ENCODE measurements around the gene KRTAP10-2. TPM values are rescaled to one million over a fixed set of nuclear protein-coding genes. Genes with fewer than 3 reads are reported as not detected.
"Not testable (repeated sequence)": the region's sequence is repeated elsewhere in the genome, so short reads cannot be mapped to it uniquely, and the experiment has no call there.

KRTAP10-2 gene
- total RNA-seq, 1 donor from 2014 or later = not detected

- peak; percentile 60 to 61 for DNase-seq (ENCODE audit: extremely low spot score in 2 of 2)
- H3K27me3 ChIP-seq = no peaks in the 10 kb centered on the region
- no peaks in the 10 kb centered on the region for H3K36me3 ChIP-seq
- H3K9me3 ChIP-seq = no peaks in the 10 kb centered on the region
- H3K27ac ChIP-seq = no peak overlapping the region
- TF ChIP-seq POLR2A (IDR thresholded peaks at IDR 0.05) (no peak), POLR2AphosphoS5 (IDR thresholded peaks at IDR 0.05; ENCODE audit: insufficient read depth in 1 of 2, low read depth in 1 of 2) (no peak), CTCF (IDR thresholded peaks at IDR 0.05) (no peak)
- H3K4me3 ChIP-seq = no peak overlapping the region
- no peaks in the 10 kb centered on the region for H3K4me1 ChIP-seq
- intact Hi-C loops (cut with DNase I) = no loop called here
These were observed 498 bp downstream of the KRTAP10-2 start for GRCh38 chr21:44550807-44551206.

- H3K36me3 ChIP-seq; H3K27ac ChIP-seq; H3K4me1 ChIP-seq; H3K27me3 ChIP-seq; intact Hi-C loops (cut with DNase I); H3K4me3 ChIP-seq; H3K9me3 ChIP-seq: not testable (repeated sequence)
- DNase-seq (ENCODE audit: extremely low spot score in 2 of 2) = peak; percentile 32 to 93
These were observed 1.0 kb downstream of the KRTAP10-2 start for GRCh38 chr21:44550285-44550684.

DNA sequence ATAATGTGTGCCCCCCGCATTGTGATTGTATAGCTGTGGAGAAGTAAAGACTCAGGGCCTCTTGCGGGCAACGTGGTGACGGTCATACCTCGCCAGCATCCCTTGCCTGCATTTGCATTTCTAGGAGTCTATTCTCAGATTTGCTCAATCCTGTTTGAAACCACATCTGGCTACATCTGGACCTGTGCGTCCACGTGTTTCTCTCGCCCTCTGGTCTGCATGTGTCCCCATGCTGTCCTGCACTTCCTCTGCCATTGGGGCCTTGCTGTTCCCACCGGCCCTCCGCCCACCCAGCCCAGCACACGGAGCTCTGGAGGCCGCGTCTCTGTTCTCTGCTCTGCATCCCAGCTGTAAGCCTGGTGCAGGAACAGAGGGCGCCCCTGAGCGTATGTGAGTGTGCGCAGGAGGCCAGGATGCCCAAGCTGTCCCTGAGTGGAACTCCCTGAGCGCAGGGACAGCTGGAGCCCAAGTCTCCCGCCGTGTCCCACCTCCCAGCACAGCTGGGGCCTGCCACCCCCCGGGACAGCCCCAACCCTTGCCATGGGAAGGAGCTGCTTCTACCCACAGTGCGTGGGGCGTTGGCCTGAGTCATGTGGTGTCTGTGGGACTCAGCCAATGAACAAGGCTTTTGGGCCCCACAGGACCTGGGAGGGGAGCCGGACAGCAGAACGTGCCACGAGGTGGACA is 1.6 kb downstream of the KRTAP10-2 start:
- TF ChIP-seq CTCF (IDR thresholded peaks at IDR 0.05) (no peak), POLR2A (IDR thresholded peaks at IDR 0.05) (no peak), POLR2AphosphoS5 (IDR thresholded peaks at IDR 0.05; ENCODE audit: insufficient read depth in 1 of 2, low read depth in 1 of 2) (no peak)
- no peaks in the 10 kb centered on the region for H3K27me3 ChIP-seq
- no peak overlapping the region for H3K27ac ChIP-seq
- intact Hi-C loops (cut with DNase I) = no loop called here
- H3K4me1 ChIP-seq = no peaks in the 10 kb centered on the region
- no peaks in the 10 kb centered on the region for H3K36me3 ChIP-seq
- DNase-seq (ENCODE audit: extremely low spot score in 2 of 2) = peak; percentile 34 to 77
- H3K9me3 ChIP-seq = no peaks in the 10 kb centered on the region
- no peak overlapping the region for H3K4me3 ChIP-seq

- Histone ChIP-seq H3K4me3 (no peak overlapping the region), H3K27ac (no peak overlapping the region), H3K9me3 (no peaks in the 10 kb centered on the region), H3K36me3 (no peaks in the 10 kb centered on the region), H3K27me3 (no peaks in the 10 kb centered on the region), H3K4me1 (no peaks in the 10 kb centered on the region)
- TF ChIP-seq POLR2AphosphoS5 (IDR thresholded peaks at IDR 0.05; ENCODE audit: insufficient read depth in 1 of 2, low read depth in 1 of 2) = no peak
- TF ChIP-seq POLR2A (IDR thresholded peaks at IDR 0.05) = no peak
- no peak for TF ChIP-seq CTCF (IDR thresholded peaks at IDR 0.05)
- intact Hi-C loops (cut with DNase I) = no loop called here
- peak in 1 of 2 donors; percentile 20 for DNase-seq (ENCODE audit: extremely low spot score in 2 of 2)
These were observed 2.4 kb downstream of the KRTAP10-2 start for GRCh38 chr21:44548922-44549321.

GRCh38 chr21:44548381-44548780 is 2.9 kb downstream of the KRTAP10-2 start:
- DNase-seq (ENCODE audit: extremely low spot score in 2 of 2) = peak in 1 of 2 donors; percentile 13
- TF ChIP-seq POLR2A (IDR thresholded peaks at IDR 0.05) (no peak), POLR2AphosphoS5 (IDR thresholded peaks at IDR 0.05; ENCODE audit: insufficient read depth in 1 of 2, low read depth in 1 of 2) (no peak), CTCF (IDR thresholded peaks at IDR 0.05) (no peak)
- Histone ChIP-seq H3K4me3 (no peak overlapping the region), H3K4me1 (no peaks in the 10 kb centered on the region), H3K27ac (no peak overlapping the region), H3K9me3 (no peaks in the 10 kb centered on the region), H3K27me3 (no peaks in the 10 kb centered on the region), H3K36me3 (no peaks in the 10 kb centered on the region)
- intact Hi-C loops (cut with DNase I) = no loop called here

All from vagina (tissue), 2 donors.